Neural progenitor cell (in vitro differentiated cells): Measurements from ENCODE around the gene TREH. TPM values are rescaled to one million over a fixed set of nuclear protein-coding genes. Genes with fewer than 3 reads are reported as not detected.

Source experiments
- DNase-seq: peaks from one replicate; pipeline ENCODE4 v3.0.0-alpha.2; 2016; ENCODE audit warnings: low spot score
- H2AFZ ChIP-seq: fragments of 200-600 bp; sonication (generic); replicated peaks from 2 replicates; pipeline ENCODE4 v1.6.1; 2016; ENCODE audit warnings: antibody characterized with exemption
- H3F3A ChIP-seq: fragments of 200-600 bp; sonication (generic); 2 replicates; pipeline ENCODE4 v1.6.1; 2016; ENCODE audit warnings: antibody characterized with exemption, low read depth
- H3K27ac ChIP-seq: fragments of 200-600 bp; sonication (generic); 2 replicates; pipeline ENCODE4 v1.5.1; 2016; ENCODE audit warnings: mild to moderate bottlenecking
- H3K27me3 ChIP-seq: fragments of 200-600 bp; sonication (generic); 2 replicates; pipeline ENCODE4 v1.6.1; 2016; ENCODE audit warnings: mild to moderate bottlenecking, moderate library complexity
- H3K36me3 ChIP-seq: fragments of 200-600 bp; sonication (generic); 2 replicates; pipeline ENCODE4 v1.5.1; 2016
- H3K4me1 ChIP-seq: fragments of 200-600 bp; sonication (generic); 2 replicates; pipeline ENCODE4 v1.6.1; 2016; ENCODE audit warnings: mixed run types
- H3K4me2 ChIP-seq: fragments of 200-600 bp; sonication (generic); 2 replicates; pipeline ENCODE4 v1.6.1; 2016
- H3K4me3 ChIP-seq: fragments of 200-600 bp; sonication (generic); 2 replicates; pipeline ENCODE4 v1.5.1; 2016
- H3K79me2 ChIP-seq: fragments of 200-600 bp; sonication (generic); 2 replicates; pipeline ENCODE4 v1.6.1; 2016; ENCODE audit warnings: low read depth
- H3K9ac ChIP-seq: fragments of 200-600 bp; sonication (generic); 2 replicates; pipeline ENCODE4 v1.6.1; 2016
- H3K9me3 ChIP-seq: fragments of 200-600 bp; sonication (generic); 2 replicates; pipeline ENCODE4 v1.5.1; 2016; ENCODE audit warnings: low read depth
- H4K20me1 ChIP-seq: fragments of 200-600 bp; sonication (generic); 2 replicates; pipeline ENCODE4 v1.6.1; 2016; ENCODE audit warnings: low read depth
- H3K27ac Mint-ChIP-seq: 3 replicates; pipeline ENCODE4 v1.8.0; 2021; ENCODE audit warnings: mixed read lengths
- H3K27me3 Mint-ChIP-seq: 2 replicates; pipeline ENCODE4 v1.8.0; 2022; ENCODE audit warnings: low read depth, mild to moderate bottlenecking, inconsistent platforms, moderate library complexity, mixed read lengths; ENCODE audit not compliant: insufficient read depth
- H3K36me3 Mint-ChIP-seq: 3 replicates; pipeline ENCODE4 v1.8.0; 2021; ENCODE audit warnings: mixed read lengths
- H3K4me1 Mint-ChIP-seq: 3 replicates; pipeline ENCODE4 v1.8.0; 2021; ENCODE audit warnings: mixed read lengths
- H3K4me3 Mint-ChIP-seq: 3 replicates; pipeline ENCODE4 v1.8.0; 2021; ENCODE audit warnings: mild to moderate bottlenecking, moderate library complexity, mixed read lengths
- H3K9me3 Mint-ChIP-seq: 3 replicates; pipeline ENCODE4 v1.8.0; 2020; ENCODE audit warnings: mixed read lengths
- EZH2 ChIP-seq: fragments of 200-600 bp; sonication (generic); IDR thresholded peaks from 2 replicates; pipeline ENCODE4 v1.6.1; 2017; ENCODE audit warnings: antibody characterized with exemption, mild to moderate bottlenecking, moderate library complexity
- EZH2phosphoT487 ChIP-seq: fragments of 200-600 bp; sonication (generic); IDR thresholded peaks from 2 replicates; pipeline ENCODE4 v1.6.1; 2017; ENCODE audit warnings: antibody characterized with exemption
- total RNA-seq: library from RNA; depleted of rRNA; stranded (reverse); fragments of >200 nt; gene quantifications from 2 replicates; pipeline ENCODE4 v1.2.3, GENCODE V29; 2015; ENCODE audit warnings: low replicate concordance
- TF ChIP-seq, protein P1 (sequence below): fragments of 200-600 bp; sonication (generic); IDR thresholded peaks from 2 replicates; pipeline ENCODE4 v1.5.1; 2017; ENCODE audit warnings: antibody characterized with exemption, mild to moderate bottlenecking

TREH gene
- total RNA-seq, 1 donor from 2014 or later = not detected

DNA sequence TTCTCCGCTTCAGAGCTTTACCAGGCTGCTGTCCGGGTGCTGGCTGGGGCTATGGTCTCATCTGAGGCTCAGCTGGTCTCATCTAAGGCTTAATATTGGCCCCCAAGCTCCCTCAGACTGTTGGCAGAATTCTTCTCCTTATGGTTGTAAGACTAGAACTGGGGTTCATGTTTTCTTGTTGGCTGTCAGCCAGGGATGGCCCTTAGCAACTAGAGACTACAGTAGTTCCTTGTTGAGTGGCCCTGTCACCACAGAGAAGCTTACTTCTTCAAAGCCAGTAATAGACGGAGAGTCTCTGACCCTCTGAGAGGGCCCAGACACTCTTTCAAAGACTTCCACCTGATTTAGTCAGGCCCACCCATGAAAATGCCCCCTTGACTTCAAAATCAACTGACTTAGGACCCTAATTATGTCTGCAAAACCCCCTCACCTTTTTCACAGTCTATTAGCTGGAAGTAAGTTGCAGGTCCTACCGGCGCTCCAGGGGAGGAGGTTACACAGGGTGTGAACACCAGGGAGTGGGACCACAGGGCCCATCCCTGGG, 24.2 kb upstream of the TREH start:
- H3K36me3 Mint-ChIP-seq = no peaks in the 10 kb centered on the region
- Histone ChIP-seq H2AFZ (no peak overlapping the region), H4K20me1 (no peaks in the 10 kb centered on the region), H3K9ac (no peak overlapping the region), H3K27ac (no peak overlapping the region), H3K4me2 (no peak overlapping the region), H3K9me3 (no peaks in the 10 kb centered on the region), H3K4me3 (no peak overlapping the region), H3F3A (peaks cover 10% of the 10 kb centered on the region), H3K27me3 (no peaks in the 10 kb centered on the region), H3K36me3 (no peaks in the 10 kb centered on the region), H3K79me2 (no peaks in the 10 kb centered on the region), H3K4me1 (peaks cover 15% of the 10 kb centered on the region)
- H3K9me3 Mint-ChIP-seq = peaks cover 3% of the 10 kb centered on the region
- H3K4me1 Mint-ChIP-seq = peaks cover 23% of the 10 kb centered on the region
- no peak for DNase-seq
- H3K27me3 Mint-ChIP-seq = peaks cover 4% of the 10 kb centered on the region
- H3K4me3 Mint-ChIP-seq = no peak overlapping the region
- no peak for TF ChIP-seq EZH2phosphoT487
- TF ChIP-seq, protein P1, sequence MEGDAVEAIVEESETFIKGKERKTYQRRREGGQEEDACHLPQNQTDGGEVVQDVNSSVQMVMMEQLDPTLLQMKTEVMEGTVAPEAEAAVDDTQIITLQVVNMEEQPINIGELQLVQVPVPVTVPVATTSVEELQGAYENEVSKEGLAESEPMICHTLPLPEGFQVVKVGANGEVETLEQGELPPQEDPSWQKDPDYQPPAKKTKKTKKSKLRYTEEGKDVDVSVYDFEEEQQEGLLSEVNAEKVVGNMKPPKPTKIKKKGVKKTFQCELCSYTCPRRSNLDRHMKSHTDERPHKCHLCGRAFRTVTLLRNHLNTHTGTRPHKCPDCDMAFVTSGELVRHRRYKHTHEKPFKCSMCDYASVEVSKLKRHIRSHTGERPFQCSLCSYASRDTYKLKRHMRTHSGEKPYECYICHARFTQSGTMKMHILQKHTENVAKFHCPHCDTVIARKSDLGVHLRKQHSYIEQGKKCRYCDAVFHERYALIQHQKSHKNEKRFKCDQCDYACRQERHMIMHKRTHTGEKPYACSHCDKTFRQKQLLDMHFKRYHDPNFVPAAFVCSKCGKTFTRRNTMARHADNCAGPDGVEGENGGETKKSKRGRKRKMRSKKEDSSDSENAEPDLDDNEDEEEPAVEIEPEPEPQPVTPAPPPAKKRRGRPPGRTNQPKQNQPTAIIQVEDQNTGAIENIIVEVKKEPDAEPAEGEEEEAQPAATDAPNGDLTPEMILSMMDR = no peak
- TF ChIP-seq EZH2 = no peak
- H3K27ac Mint-ChIP-seq = peak overlapping the region; percentile 50

- no peaks in the 10 kb centered on the region for H3K36me3 Mint-ChIP-seq
- H3K9me3 ChIP-seq = no peaks in the 10 kb centered on the region
- H3K36me3 ChIP-seq = no peaks in the 10 kb centered on the region
- no peaks in the 10 kb centered on the region for H3K4me1 ChIP-seq
- H3K4me1 Mint-ChIP-seq = peaks cover 5% of the 10 kb centered on the region
- H3F3A ChIP-seq = no peaks in the 10 kb centered on the region
- DNase-seq = no peak
- H4K20me1 ChIP-seq = no peaks in the 10 kb centered on the region
- H3K4me2 ChIP-seq = no peak overlapping the region
- TF ChIP-seq, protein P1 = no peak
- TF ChIP-seq EZH2phosphoT487 (no peak), EZH2 (no peak)
- no peak overlapping the region for H2AFZ ChIP-seq
- no peak overlapping the region for H3K27ac Mint-ChIP-seq
- H3K4me3 ChIP-seq = no peak overlapping the region
- H3K79me2 ChIP-seq = no peaks in the 10 kb centered on the region
- H3K27me3 Mint-ChIP-seq = no peaks in the 10 kb centered on the region
- H3K9me3 Mint-ChIP-seq = peaks cover 3% of the 10 kb centered on the region
- H3K4me3 Mint-ChIP-seq = no peak overlapping the region
- no peak overlapping the region for H3K27ac ChIP-seq
- no peak overlapping the region for H3K9ac ChIP-seq
- no peaks in the 10 kb centered on the region for H3K27me3 ChIP-seq
Observed at GRCh38 chr11:118699506-118700220, 20.2 kb upstream of the TREH start.

DNA sequence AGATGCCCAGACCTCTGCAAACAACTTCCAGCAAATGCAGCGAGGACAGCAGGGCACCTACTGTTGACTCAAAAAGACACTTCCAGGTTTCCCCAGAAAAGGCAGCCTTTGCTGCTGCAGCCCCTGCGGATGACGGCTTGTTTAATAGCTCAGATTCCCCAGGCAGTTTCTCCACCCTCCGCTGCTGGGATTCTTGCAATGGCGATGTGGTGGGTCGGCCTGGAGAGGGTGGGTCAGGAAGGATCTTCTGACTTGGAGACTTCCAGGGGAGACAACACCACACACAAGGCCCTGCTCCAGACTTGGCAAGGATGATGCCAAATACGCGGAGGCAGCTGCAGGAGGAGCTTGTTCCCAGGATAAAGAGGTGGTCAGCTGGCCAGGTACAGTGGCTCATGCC, 17.9 kb upstream of the TREH start:
- Histone ChIP-seq H3K27me3 (no peaks in the 10 kb centered on the region), H3F3A (peaks cover 8% of the 10 kb centered on the region), H3K4me2 (no peak overlapping the region), H3K36me3 (no peaks in the 10 kb centered on the region), H3K9ac (no peak overlapping the region), H3K27ac (no peak overlapping the region), H3K9me3 (no peaks in the 10 kb centered on the region), H3K79me2 (no peaks in the 10 kb centered on the region), H4K20me1 (no peaks in the 10 kb centered on the region), H3K4me1 (no peaks in the 10 kb centered on the region), H2AFZ (no peak overlapping the region), H3K4me3 (no peak overlapping the region)
- H3K4me1 Mint-ChIP-seq = peaks cover 2% of the 10 kb centered on the region
- no peak overlapping the region for H3K27ac Mint-ChIP-seq
- TF ChIP-seq EZH2phosphoT487 (no peak), EZH2 (no peak)
- TF ChIP-seq, protein P1 = no peak
- H3K27me3 Mint-ChIP-seq = no peaks in the 10 kb centered on the region
- no peak overlapping the region for H3K4me3 Mint-ChIP-seq
- no peaks in the 10 kb centered on the region for H3K36me3 Mint-ChIP-seq
- no peak for DNase-seq
- H3K9me3 Mint-ChIP-seq = peaks cover 3% of the 10 kb centered on the region
